Epithelial cell of esophagus (primary cell): ENCODE measurements around the gene JAK1.

Experiments used
- DNase-seq: peaks from one replicate; pipeline ENCODE4 v3.0.0; 2010; ENCODE audit warnings: low read depth
- H3K4me3 ChIP-seq: 2 replicates; pipeline ENCODE4 v1.5.1; 2011; ENCODE audit warnings: mild to moderate bottlenecking, low read length, control low read depth
- CTCF ChIP-seq: IDR thresholded peaks from 2 replicates; pipeline ENCODE4 v1.5.1; 2011; ENCODE audit warnings: low read depth, mild to moderate bottlenecking, low read length, control low read depth, inconsistent platforms; ENCODE audit not compliant: insufficient read depth; ENCODE audit errors: missing control alignments

The JAK1 gene

DNA sequence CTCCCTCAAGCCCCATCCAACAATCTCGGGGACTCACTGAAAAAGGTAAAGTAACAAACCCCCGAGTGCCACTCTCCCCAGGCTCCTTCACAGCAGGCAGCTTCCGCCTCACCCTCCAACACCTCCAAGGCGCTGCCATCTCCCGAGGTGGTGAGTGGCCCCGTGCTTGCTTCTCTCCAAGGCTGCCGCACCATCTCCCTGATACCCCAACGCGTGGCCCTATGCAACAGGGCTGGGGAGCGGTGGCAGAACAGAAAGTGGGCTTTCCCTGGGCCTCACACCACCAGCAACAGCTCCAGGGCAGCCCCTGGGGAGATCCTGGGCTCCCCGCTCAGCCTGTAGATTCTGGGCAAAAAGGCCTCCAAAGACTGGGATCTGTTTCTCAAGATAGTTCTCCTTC, 116.4 kb downstream of the JAK1 start:
- no peak for TF ChIP-seq CTCF
- DNase-seq, result no peak
- H3K4me3 ChIP-seq, result no peak overlapping the region

- no peak for DNase-seq
- no peak overlapping the region for H3K4me3 ChIP-seq
- no peak for TF ChIP-seq CTCF
Observed at GRCh38 chr1:64848803-64849202, 117.5 kb downstream of the JAK1 start.

GRCh38 chr1:64848136-64848535, 118.2 kb downstream of the JAK1 start:
- DNase-seq, result no peak
- no peak for TF ChIP-seq CTCF
- no peak overlapping the region for H3K4me3 ChIP-seq

- no peak for TF ChIP-seq CTCF
- H3K4me3 ChIP-seq, result no peak overlapping the region
- no peak for DNase-seq
Observed at GRCh38 chr1:64847666-64848065, 118.7 kb downstream of the JAK1 start.

DNA sequence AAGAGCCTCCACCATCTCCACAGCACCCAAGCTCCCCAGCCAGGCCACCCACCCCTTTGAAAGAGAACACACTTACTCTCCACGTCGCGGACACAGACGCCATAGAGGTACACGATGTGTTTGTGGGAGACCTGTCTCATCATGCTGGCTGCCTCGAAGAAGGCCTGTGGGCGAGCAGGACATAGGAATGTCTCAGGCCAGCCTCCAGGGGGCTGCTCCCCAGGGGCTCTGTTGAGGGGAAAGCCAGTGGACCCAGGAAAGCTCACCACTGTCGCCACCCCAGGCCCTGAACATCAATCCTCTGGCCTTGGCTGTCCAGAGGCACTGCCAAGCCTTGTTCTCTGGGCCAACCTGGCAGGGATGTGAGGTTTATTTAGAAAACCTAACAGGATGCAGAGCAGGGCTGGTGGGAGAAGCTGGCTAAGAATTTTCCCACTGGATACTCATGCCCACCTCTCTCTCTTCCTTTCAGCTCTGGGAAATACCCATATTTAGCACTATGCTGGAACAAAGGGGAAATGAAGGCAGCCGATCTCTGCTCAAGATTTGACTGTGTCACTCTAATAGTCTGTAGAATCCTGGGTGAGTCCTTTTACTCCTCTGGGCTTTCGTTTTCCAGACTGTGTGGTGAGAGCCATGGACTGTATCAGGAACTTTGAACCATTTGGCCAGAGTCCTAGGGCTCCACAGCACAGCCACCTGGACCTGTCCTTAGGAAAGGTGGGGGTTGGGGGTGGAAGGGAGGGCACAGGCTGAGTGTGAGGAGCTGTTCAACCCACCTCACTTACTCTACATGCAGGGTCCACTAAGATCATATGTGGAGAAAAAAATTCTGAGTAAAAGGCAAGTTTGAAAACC, 119.5 kb downstream of the JAK1 start:
- H3K4me3 ChIP-seq, result no peak overlapping the region
- TF ChIP-seq CTCF, result no peak
- no peak for DNase-seq

GRCh38 chr1:64845831-64846425, 120.4 kb downstream of the JAK1 start:
- no peak overlapping the region for H3K4me3 ChIP-seq
- DNase-seq, result no peak
- TF ChIP-seq CTCF, result no peak
